Measurements from ENCODE around the gene BRCA1.

BRCA1 gene

DNA sequence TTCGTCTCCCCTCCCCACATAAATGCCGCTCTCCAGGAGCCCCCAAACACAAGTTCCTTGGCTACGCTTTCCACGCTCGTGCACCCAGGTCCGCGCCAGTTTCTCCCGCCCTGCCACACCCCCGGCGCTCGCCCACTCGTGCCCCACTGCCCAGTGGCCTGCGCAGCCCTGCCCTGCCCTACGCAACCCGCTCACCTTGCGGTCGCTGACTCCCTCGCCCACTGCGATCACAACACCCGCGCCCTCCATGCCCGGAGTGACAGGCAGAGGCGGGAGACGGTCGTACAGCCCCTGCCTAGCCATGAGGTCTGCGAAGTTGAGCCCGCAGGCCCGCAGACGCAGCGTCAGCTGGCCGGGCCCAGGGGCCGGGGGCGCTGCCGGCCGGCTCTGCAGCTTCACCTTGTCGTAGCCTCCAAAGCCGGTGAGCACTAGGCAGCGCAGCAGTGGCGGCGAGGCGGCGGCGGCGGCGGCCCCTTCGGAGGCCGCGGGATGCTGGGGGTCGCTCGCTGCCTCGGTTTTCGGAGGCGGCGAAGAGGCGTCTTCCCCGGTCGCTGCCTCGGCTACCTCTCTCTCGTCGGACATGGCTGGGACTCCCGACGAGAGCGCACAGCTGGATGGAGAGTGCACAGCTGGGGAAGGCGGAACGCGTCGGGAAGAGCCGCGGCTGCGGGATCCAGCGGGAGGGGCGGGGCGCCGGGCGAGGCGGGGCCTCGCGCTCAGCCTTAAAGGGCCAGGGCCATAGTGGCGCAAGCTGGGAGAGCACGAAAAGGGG is 103.2 kb downstream of the BRCA1 start, which contains the start of gene VAT1:
Gene VAT1 (minus strand): TSS at position 645 of the 772 bp plus-strand sequence. CDS start 63 bp downstream, at position 582.
- peak; percentile 67 for DNase-seq (ENCODE audit: low read depth)
- TF ChIP-seq, protein P1, sequence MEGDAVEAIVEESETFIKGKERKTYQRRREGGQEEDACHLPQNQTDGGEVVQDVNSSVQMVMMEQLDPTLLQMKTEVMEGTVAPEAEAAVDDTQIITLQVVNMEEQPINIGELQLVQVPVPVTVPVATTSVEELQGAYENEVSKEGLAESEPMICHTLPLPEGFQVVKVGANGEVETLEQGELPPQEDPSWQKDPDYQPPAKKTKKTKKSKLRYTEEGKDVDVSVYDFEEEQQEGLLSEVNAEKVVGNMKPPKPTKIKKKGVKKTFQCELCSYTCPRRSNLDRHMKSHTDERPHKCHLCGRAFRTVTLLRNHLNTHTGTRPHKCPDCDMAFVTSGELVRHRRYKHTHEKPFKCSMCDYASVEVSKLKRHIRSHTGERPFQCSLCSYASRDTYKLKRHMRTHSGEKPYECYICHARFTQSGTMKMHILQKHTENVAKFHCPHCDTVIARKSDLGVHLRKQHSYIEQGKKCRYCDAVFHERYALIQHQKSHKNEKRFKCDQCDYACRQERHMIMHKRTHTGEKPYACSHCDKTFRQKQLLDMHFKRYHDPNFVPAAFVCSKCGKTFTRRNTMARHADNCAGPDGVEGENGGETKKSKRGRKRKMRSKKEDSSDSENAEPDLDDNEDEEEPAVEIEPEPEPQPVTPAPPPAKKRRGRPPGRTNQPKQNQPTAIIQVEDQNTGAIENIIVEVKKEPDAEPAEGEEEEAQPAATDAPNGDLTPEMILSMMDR (conservative IDR thresholded peaks at IDR 0.05; ENCODE audit: control insufficient read depth, insufficient read depth, low read depth, low read length): no peak
- peak within 1 kb of the TSS; percentile 93 for H3K4me3 ChIP-seq (ENCODE audit: control insufficient read depth, low read depth, low read length)

DNA sequence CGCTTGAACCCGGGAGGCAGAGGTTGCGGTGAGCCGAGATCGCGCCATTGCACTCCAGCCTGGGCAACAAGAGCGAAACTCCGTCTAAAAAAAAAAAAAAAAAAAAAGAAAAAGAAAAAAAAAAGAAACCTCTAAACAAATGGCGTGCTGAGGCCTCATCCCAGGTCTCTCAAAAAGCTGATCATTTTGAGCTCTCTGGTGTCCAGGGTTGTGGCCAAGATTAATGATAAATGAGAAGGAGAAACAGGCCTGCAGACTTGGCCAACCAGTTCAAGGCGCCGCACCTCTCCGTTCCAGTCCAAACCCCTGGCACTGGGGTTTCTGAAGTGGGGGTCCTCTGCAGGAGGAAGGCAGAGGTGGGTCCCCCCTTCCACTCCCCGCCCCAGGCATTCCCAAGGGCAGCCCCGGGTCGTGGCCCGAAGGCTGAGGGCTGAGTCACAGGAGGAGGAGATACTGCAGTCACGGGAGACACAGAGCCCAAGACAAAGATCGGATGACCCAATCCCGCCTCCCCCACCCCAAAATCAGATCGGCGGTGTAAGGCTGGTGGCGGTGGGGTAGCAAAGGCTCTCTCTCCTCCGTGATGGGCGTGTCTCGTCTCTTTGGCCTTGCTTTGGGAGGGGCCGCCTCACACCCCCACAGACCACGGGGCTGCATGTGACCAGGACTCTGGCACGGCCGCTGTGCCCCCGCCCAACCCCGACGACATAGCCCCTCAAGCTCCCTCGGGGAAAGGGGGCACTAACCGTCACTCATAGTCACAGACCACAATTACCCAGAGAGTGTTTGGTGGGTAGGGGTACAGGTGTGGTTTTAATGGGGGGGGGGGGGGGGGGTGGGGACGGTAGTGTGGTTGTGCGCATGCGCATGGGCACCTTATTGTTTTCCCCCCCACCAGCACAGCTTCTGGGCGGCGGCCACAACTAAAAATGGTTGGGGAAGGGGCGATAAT is 104.1 kb downstream of the BRCA1 start:
- peak overlapping the region; percentile 93 for H3K4me3 ChIP-seq (ENCODE audit: control insufficient read depth, low read depth, low read length)
- TF ChIP-seq, protein P1 (conservative IDR thresholded peaks at IDR 0.05; ENCODE audit: control insufficient read depth, insufficient read depth, low read depth, low read length): no peak
- DNase-seq (ENCODE audit: low read depth): peak; percentile 84

DNA sequence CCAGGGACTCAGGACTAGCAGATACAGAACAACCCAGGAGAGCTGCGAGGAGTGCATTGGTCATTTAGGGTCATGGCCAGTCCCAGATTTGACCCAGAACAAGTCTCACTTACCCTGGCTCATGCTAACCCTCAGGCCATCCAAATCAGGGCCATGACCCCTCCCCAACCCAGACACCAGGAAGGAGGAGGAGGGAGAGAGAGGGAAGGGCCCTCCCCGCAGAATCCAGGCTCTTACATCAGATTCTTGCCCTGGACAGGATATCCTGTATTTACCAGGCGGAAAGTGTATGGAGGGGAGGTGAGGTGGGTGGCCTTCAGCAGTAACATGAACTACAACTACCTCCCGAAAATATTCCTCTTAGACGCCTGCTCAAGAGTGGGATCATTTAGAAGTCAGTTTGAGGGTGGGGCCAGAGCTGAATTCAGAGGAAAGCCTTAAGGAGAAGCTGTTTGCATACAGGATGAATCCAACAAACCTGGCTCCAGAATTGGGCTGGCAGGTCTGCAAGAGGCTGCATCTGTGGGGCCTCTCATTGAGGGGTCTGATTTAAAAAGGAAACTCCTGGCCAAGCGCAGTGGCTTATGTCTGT is 105.0 kb downstream of the BRCA1 start:
- TF ChIP-seq, protein P1 (conservative IDR thresholded peaks at IDR 0.05; ENCODE audit: control insufficient read depth, insufficient read depth, low read depth, low read length): no peak
- DNase-seq (ENCODE audit: low read depth): peak; percentile 31
- peak overlapping the region; percentile 93 for H3K4me3 ChIP-seq (ENCODE audit: control insufficient read depth, low read depth, low read length)

GRCh38 chr17:43019418-43019817 is 105.7 kb downstream of the BRCA1 start:
- peak; percentile 50 for DNase-seq (ENCODE audit: low read depth)
- TF ChIP-seq, protein P1 (conservative IDR thresholded peaks at IDR 0.05; ENCODE audit: control insufficient read depth, insufficient read depth, low read depth, low read length): no peak
- H3K4me3 ChIP-seq (ENCODE audit: control insufficient read depth, low read depth, low read length): peak overlapping the region; percentile 93

DNA sequence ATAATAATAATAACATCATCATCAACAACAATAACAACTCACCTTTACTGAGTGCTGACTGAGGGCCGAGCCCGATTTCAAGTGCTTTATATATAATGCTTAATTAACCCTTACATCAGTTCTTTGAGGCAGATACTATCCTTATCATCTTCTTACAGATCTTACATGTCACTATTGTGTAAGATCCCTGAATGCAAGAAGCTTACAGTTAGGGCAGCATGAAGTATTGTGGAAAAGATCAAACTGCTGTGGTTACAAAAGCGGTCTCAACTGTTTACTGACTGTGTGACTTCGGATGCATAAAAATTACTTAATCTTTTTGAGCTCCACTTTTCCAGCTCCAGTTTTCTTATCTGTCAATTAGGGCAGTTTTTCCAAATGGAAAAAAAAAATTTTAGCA is 106.2 kb downstream of the BRCA1 start:
- peak; percentile 22 for DNase-seq (ENCODE audit: low read depth)
- H3K4me3 ChIP-seq (ENCODE audit: control insufficient read depth, low read depth, low read length): no peak overlapping the region
- TF ChIP-seq, protein P1 (conservative IDR thresholded peaks at IDR 0.05; ENCODE audit: control insufficient read depth, insufficient read depth, low read depth, low read length): no peak

All from fibroblast of mammary gland (primary cell).